CD4-positive, alpha-beta T cell (primary cell): ENCODE measurements around the gene YDJC. TPM values are rescaled to one million over a fixed set of nuclear protein-coding genes. Genes with fewer than 3 reads are reported as not detected.

Source experiments
- ATAC-seq: fragments of 200-7000 bp; cut with Tn5 transposase; one replicate; pipeline ENCODE4 v1.10.0; 2022; ENCODE audit warnings: mild to moderate bottlenecking; ENCODE audit not compliant: poor library complexity
- CTCF ChIA-PET: fragments of 350-600 bp; sonication (Branson Sonifier 250); formaldehyde crosslinking; loops from one replicate; lab custom pipeline; 2021; ENCODE audit warnings: antibody characterized with exemption, inconsistent platforms; lab: Charles Lee
- POLR2A ChIA-PET: fragments of 350-600 bp; sonication (Branson Sonifier 250); formaldehyde crosslinking; loops from one replicate; lab custom pipeline; 2021; ENCODE audit warnings: antibody characterized with exemption, inconsistent platforms; lab: Charles Lee
- DNase-seq, 14 experiments: peaks; one replicate each; pipeline ENCODE4 v3.0.0-alpha.2; 2013 to 2020; ENCODE audit warnings: mixed read lengths in 2 of 14
- H3K27ac ChIP-seq, 2 donors: one replicate each; pipeline versions ENCODE4 v1.5.1 to v1.7.0; 2013; ENCODE audit warnings: low read length in 2 of 2, low read depth in 1 of 2, mild to moderate bottlenecking in 1 of 2
- H3K27me3 ChIP-seq, 2 experiments: 1 replicate in 1 of 2; 2 replicates in 1 of 2; pipeline versions ENCODE4 v1.6.1 to v1.7.0; 2013; ENCODE audit warnings: low read length in 2 of 2, control low read depth in 1 of 2, mild to moderate bottlenecking in 1 of 2, moderate library complexity in 1 of 2; ENCODE audit not compliant: insufficient read depth in 2 of 2, control insufficient read depth in 1 of 2
- H3K36me3 ChIP-seq: one replicate; pipeline ENCODE4 v1.6.1; 2013; ENCODE audit warnings: low read length, control low read depth; ENCODE audit not compliant: insufficient read depth
- H3K4me1 ChIP-seq: one replicate; pipeline ENCODE4 v1.6.1; 2013; ENCODE audit warnings: low read length, control low read depth; ENCODE audit not compliant: insufficient read depth
- H3K4me3 ChIP-seq: one replicate; pipeline ENCODE4 v1.5.1; 2013; ENCODE audit warnings: mild to moderate bottlenecking, low read length, moderate library complexity
- H3K9me3 ChIP-seq, 2 experiments: 1 replicate in 1 of 2; 2 replicates in 1 of 2; pipeline versions ENCODE4 v1.6.1 to v1.7.0; 2013; ENCODE audit warnings: low read length in 2 of 2, mild to moderate bottlenecking in 2 of 2, control low read depth in 1 of 2, moderate library complexity in 1 of 2; ENCODE audit not compliant: control insufficient read depth in 1 of 2, insufficient read depth in 1 of 2
- H3K27ac Mint-ChIP-seq: one replicate; pipeline ENCODE4 v1.8.0; 2020; ENCODE audit warnings: mixed read lengths
- H3K27me3 Mint-ChIP-seq: one replicate; pipeline ENCODE4 v1.8.0; 2021; ENCODE audit warnings: mixed read lengths
- H3K36me3 Mint-ChIP-seq: one replicate; pipeline ENCODE4 v1.8.0; 2021; ENCODE audit warnings: low read depth, mixed read lengths
- H3K4me1 Mint-ChIP-seq: one replicate; pipeline ENCODE4 v1.8.0; 2021; ENCODE audit warnings: low read depth, mixed read lengths
- H3K4me3 Mint-ChIP-seq: one replicate; pipeline ENCODE4 v1.8.0; 2020; ENCODE audit warnings: mild to moderate bottlenecking, mixed read lengths
- H3K9me3 Mint-ChIP-seq: one replicate; pipeline ENCODE4 v1.8.0; 2020; ENCODE audit warnings: mixed read lengths
- CTCF ChIP-seq: fragments of 200-600 bp; IDR thresholded peaks from one replicate; pipeline ENCODE4 v1.8.0; 2022; ENCODE audit warnings: antibody characterized with exemption, mild to moderate bottlenecking
- intact Hi-C, 2 experiments: fragments of 100-400 bp; cut with DNase I in 1 of 2; cut with micrococcal nuclease in 1 of 2; formaldehyde crosslinking; loops; one replicate each; pipeline versions ENCODE4 v1.15.1 to v1.9.0; 2023 to 2025; cut with DNase I, micrococcal nuclease
- total RNA-seq, 174 experiments: library from RNA in 2 of 174; stranded (reverse) in 2 of 174; gene quantifications; one replicate each; pipeline ENCODE4 v1.2.3 and lab custom pipeline; 2021 to 2026

Gene YDJC
- total RNA-seq, 2 experiments from 2014 or later, result 23.9 to 25.2 TPM

- no peak overlapping the region for H3K27ac ChIP-seq
- no peaks in the 10 kb centered on the region for H3K27me3 ChIP-seq
- TF ChIP-seq CTCF, result no peak
- H3K36me3 Mint-ChIP-seq, result peaks cover 68% of the 10 kb centered on the region
- intact Hi-C loops, result no loop called here
- no peak overlapping the region for H3K4me3 Mint-ChIP-seq
- H3K4me1 ChIP-seq, result no peaks in the 10 kb centered on the region
- no peaks in the 10 kb centered on the region for H3K4me1 Mint-ChIP-seq
- H3K36me3 ChIP-seq, result peaks cover 57% of the 10 kb centered on the region
- ChIA-PET POLR2A (no interaction called here), CTCF (no interaction called here)
- H3K27ac Mint-ChIP-seq, result no peak overlapping the region
- H3K4me3 ChIP-seq, result no peak overlapping the region
- H3K9me3 Mint-ChIP-seq, result no peaks in the 10 kb centered on the region
- H3K27me3 Mint-ChIP-seq, result no peaks in the 10 kb centered on the region
- no peaks in the 10 kb centered on the region for H3K9me3 ChIP-seq
- ATAC-seq, result no peak
- no peak for DNase-seq
Observed at GRCh38 chr22:21677606-21678443, 48.0 kb upstream of the YDJC start.

- ChIA-PET POLR2A (no interaction called here), CTCF (no interaction called here)
- no peaks in the 10 kb centered on the region for H3K27me3 ChIP-seq
- H3K36me3 Mint-ChIP-seq, result peaks cover 78% of the 10 kb centered on the region
- H3K4me1 ChIP-seq, result no peaks in the 10 kb centered on the region
- H3K4me3 ChIP-seq, result no peak overlapping the region
- H3K4me3 Mint-ChIP-seq, result no peak overlapping the region
- H3K4me1 Mint-ChIP-seq, result peaks cover 3% of the 10 kb centered on the region
- H3K27ac Mint-ChIP-seq, result no peak overlapping the region
- intact Hi-C loops, result no loop called here
- no peaks in the 10 kb centered on the region for H3K27me3 Mint-ChIP-seq
- peaks cover 61% of the 10 kb centered on the region for H3K36me3 ChIP-seq
- no peak overlapping the region for H3K27ac ChIP-seq
- H3K9me3 Mint-ChIP-seq, result no peaks in the 10 kb centered on the region
- no peak for TF ChIP-seq CTCF
- ATAC-seq (no peak), DNase-seq (no peak)
- H3K9me3 ChIP-seq, result no peaks in the 10 kb centered on the region
Observed at GRCh38 chr22:21674638-21675245, 44.9 kb upstream of the YDJC start.

- no peak for TF ChIP-seq CTCF
- H3K27ac Mint-ChIP-seq, result no peak overlapping the region
- Histone ChIP-seq H3K27me3 (no peaks in the 10 kb centered on the region), H3K36me3 (peaks cover 65% of the 10 kb centered on the region), H3K27ac (no peak overlapping the region), H3K4me3 (no peak overlapping the region), H3K9me3 (no peaks in the 10 kb centered on the region), H3K4me1 (peaks cover 4% of the 10 kb centered on the region)
- H3K27me3 Mint-ChIP-seq, result no peaks in the 10 kb centered on the region
- intact Hi-C loops, result no loop called here
- POLR2A ChIA-PET, result no interaction called here
- no peak overlapping the region for H3K4me3 Mint-ChIP-seq
- H3K4me1 Mint-ChIP-seq, result peaks cover 5% of the 10 kb centered on the region
- DNase-seq (no peak), ATAC-seq (no peak)
- CTCF ChIA-PET, result no interaction called here
- peaks cover 85% of the 10 kb centered on the region for H3K36me3 Mint-ChIP-seq
- no peaks in the 10 kb centered on the region for H3K9me3 Mint-ChIP-seq
Observed at GRCh38 chr22:21673534-21674321, 43.9 kb upstream of the YDJC start.
